ENCODE data around the gene SLC6A4.

SLC6A4 gene

DNA sequence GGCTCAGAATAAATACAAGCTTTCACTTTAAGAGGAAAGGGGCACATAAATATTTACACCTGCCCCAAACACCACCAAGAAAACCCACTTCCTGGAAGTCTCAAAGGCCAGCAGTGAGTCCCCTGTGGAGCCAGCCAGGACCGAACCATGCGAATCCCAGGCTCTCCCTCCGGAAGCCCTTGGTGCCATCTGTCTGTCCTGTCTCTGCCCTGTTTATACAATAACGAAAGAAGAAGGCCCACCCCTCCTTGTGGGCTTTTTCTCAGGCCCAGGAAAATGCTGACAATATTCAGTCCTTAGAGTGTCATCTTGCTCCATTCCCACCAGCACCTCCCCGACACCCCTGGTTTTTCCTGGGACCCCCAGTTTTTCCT, 3.6 kb upstream of the SLC6A4 start:
- Histone ChIP-seq H3K4me2 (ENCODE audit: low read depth, low read length, poor library complexity, severe bottlenecking) (no peak overlapping the region), H3K27me3 (ENCODE audit: insufficient read depth, low read length, poor library complexity, severe bottlenecking) (no peaks in the 10 kb centered on the region), H3K4me3 (ENCODE audit: low read length, poor library complexity, severe bottlenecking) (no peak overlapping the region), H3F3A (ENCODE audit: low read depth) (no peaks in the 10 kb centered on the region), H2AFZ (ENCODE audit: low read length) (no peak overlapping the region), H3K4me1 (ENCODE audit: insufficient read depth, low read length, poor library complexity, severe bottlenecking) (no peaks in the 10 kb centered on the region), H4K20me1 (ENCODE audit: insufficient read depth, low read length, poor library complexity, severe bottlenecking) (no peaks in the 10 kb centered on the region), H3K9ac (ENCODE audit: low read depth, low read length, poor library complexity, severe bottlenecking) (no peak overlapping the region), H3K79me2 (ENCODE audit: insufficient read depth, low read length) (no peaks in the 10 kb centered on the region), H3K36me3 (ENCODE audit: insufficient read depth, low read length) (no peaks in the 10 kb centered on the region), H3K9me3 (ENCODE audit: insufficient read depth, low read depth, low read length) (no peaks in the 10 kb centered on the region), H3K9me2 (replicated peaks; ENCODE audit: low read depth, low read length) (no peaks in the 10 kb centered on the region)
- TF ChIP-seq EZH2phosphoT487 (IDR thresholded peaks at IDR 0.05; ENCODE audit: borderline replicate concordance), result no peak
- TF ChIP-seq, protein P1, sequence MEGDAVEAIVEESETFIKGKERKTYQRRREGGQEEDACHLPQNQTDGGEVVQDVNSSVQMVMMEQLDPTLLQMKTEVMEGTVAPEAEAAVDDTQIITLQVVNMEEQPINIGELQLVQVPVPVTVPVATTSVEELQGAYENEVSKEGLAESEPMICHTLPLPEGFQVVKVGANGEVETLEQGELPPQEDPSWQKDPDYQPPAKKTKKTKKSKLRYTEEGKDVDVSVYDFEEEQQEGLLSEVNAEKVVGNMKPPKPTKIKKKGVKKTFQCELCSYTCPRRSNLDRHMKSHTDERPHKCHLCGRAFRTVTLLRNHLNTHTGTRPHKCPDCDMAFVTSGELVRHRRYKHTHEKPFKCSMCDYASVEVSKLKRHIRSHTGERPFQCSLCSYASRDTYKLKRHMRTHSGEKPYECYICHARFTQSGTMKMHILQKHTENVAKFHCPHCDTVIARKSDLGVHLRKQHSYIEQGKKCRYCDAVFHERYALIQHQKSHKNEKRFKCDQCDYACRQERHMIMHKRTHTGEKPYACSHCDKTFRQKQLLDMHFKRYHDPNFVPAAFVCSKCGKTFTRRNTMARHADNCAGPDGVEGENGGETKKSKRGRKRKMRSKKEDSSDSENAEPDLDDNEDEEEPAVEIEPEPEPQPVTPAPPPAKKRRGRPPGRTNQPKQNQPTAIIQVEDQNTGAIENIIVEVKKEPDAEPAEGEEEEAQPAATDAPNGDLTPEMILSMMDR (conservative IDR thresholded peaks at IDR 0.05; ENCODE audit: low read length), result no peak

DNA sequence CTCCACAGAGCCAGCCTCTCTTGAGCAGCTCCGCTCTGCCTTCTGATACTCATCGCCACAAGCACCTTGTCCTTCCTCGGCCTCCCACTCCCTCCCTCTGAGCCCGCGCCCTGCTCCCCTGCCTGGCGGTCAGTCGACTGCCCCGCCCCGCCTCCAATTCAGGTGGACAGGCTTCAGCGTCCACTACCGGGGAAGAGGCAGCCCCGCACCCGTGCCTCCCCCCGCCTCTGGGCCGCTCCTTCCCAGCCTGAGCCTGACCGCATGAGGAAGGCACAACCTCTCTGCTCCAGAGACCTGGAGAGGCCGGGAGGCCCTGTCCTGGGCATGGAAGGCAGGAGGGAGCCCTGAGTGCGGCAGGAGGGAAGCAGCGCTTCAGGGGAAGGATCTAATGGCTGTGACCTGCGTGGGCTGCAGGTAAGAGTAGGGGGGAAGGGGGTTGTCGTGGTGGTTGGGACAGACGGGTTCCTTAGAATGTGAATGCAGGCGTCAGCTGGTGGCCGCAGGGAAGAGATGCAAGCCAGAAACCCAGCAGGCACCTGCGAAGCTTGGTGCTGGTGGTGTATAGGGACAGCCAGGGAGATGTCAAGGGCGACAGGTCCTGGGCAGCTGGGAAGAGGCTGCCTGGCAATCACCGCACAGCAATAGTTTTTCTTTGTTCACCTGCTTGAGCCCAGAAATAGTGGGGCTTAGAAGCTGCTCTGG, 3.0 kb upstream of the SLC6A4 start:
- Histone ChIP-seq H3K9me2 (replicated peaks; ENCODE audit: low read depth, low read length) (no peaks in the 10 kb centered on the region), H3F3A (ENCODE audit: low read depth) (no peaks in the 10 kb centered on the region), H3K4me1 (ENCODE audit: insufficient read depth, low read length, poor library complexity, severe bottlenecking) (no peaks in the 10 kb centered on the region), H3K9ac (ENCODE audit: low read depth, low read length, poor library complexity, severe bottlenecking) (no peak overlapping the region), H3K36me3 (ENCODE audit: insufficient read depth, low read length) (no peaks in the 10 kb centered on the region), H3K4me2 (ENCODE audit: low read depth, low read length, poor library complexity, severe bottlenecking) (no peak overlapping the region), H2AFZ (ENCODE audit: low read length) (no peak overlapping the region), H3K9me3 (ENCODE audit: insufficient read depth, low read depth, low read length) (no peaks in the 10 kb centered on the region), H3K27me3 (ENCODE audit: insufficient read depth, low read length, poor library complexity, severe bottlenecking) (no peaks in the 10 kb centered on the region), H3K79me2 (ENCODE audit: insufficient read depth, low read length) (no peaks in the 10 kb centered on the region), H4K20me1 (ENCODE audit: insufficient read depth, low read length, poor library complexity, severe bottlenecking) (no peaks in the 10 kb centered on the region), H3K4me3 (ENCODE audit: low read length, poor library complexity, severe bottlenecking) (no peak overlapping the region)
- no peak for TF ChIP-seq EZH2phosphoT487 (IDR thresholded peaks at IDR 0.05; ENCODE audit: borderline replicate concordance)
- TF ChIP-seq, protein P1 (conservative IDR thresholded peaks at IDR 0.05; ENCODE audit: low read length), result no peak

DNA sequence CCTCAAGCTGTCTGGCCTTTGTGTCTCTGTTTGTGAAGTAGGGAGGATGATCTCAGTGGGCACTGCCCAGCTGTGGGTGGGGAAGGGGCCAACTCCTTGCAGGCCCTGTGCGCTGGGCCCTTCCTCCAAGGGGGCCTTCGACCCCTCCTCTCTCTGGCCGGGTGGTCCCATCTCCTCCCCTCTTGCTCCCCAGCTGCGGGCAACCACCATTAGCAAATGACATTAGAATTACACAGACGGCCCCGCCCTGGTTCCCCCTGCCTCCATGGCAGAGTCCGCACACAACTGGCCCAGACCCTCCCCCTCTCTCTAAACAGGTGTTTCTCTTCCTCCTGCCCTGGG, 2.5 kb upstream of the SLC6A4 start:
- no peak overlapping the region for H2AFZ ChIP-seq (ENCODE audit: low read length)
- H3K9ac ChIP-seq (ENCODE audit: low read depth, low read length, poor library complexity, severe bottlenecking), result no peak overlapping the region
- no peak overlapping the region for H3K4me3 ChIP-seq (ENCODE audit: low read length, poor library complexity, severe bottlenecking)
- H3K79me2 ChIP-seq (ENCODE audit: insufficient read depth, low read length), result no peaks in the 10 kb centered on the region
- no peaks in the 10 kb centered on the region for H3K4me1 ChIP-seq (ENCODE audit: insufficient read depth, low read length, poor library complexity, severe bottlenecking)
- H3K4me2 ChIP-seq (ENCODE audit: low read depth, low read length, poor library complexity, severe bottlenecking), result no peak overlapping the region
- H3K27me3 ChIP-seq (ENCODE audit: insufficient read depth, low read length, poor library complexity, severe bottlenecking), result no peaks in the 10 kb centered on the region
- H3K36me3 ChIP-seq (ENCODE audit: insufficient read depth, low read length), result no peaks in the 10 kb centered on the region
- no peaks in the 10 kb centered on the region for H3K9me3 ChIP-seq (ENCODE audit: insufficient read depth, low read depth, low read length)
- H3F3A ChIP-seq (ENCODE audit: low read depth), result no peaks in the 10 kb centered on the region
- H4K20me1 ChIP-seq (ENCODE audit: insufficient read depth, low read length, poor library complexity, severe bottlenecking), result no peaks in the 10 kb centered on the region
- no peaks in the 10 kb centered on the region for H3K9me2 ChIP-seq (replicated peaks; ENCODE audit: low read depth, low read length)
- no peak for TF ChIP-seq EZH2phosphoT487 (IDR thresholded peaks at IDR 0.05; ENCODE audit: borderline replicate concordance)
- TF ChIP-seq, protein P1 (conservative IDR thresholded peaks at IDR 0.05; ENCODE audit: low read length), result no peak
